Hippocampal formation (tissue), 2 donors: Measurements from ENCODE around the gene LY6G6C.

Experiments used
- DNase-seq, 2 donors: peaks; one replicate each; lab custom pipeline; 2025; lab: John Stamatoyannopoulos, UW

Gene LY6G6C

GRCh38 chr6:31680226-31681134 lies 41.1 kb downstream of the LY6G6C start, which contains the start of gene LY6G5C:
LY6G5C (minus strand) TSS chr6:31681067; CDS start chr6:31680373, 694 bp downstream.
- DNase-seq, result peak; percentile 63 to 83

GRCh38 chr6:31677955-31678354 lies 43.6 kb downstream of the LY6G6C start:
- no peak for DNase-seq

GRCh38 chr6:31676904-31677303 lies 44.6 kb downstream of the LY6G6C start:
- DNase-seq, result no peak

- DNase-seq, result no peak
These were observed 45.1 kb downstream of the LY6G6C start for GRCh38 chr6:31676322-31676903.

GRCh38 chr6:31669676-31670075 lies 51.9 kb downstream of the LY6G6C start, which contains the start of gene LY6G5B:
LY6G5B (plus strand) TSS chr6:31669976; CDS start chr6:31670951, 975 bp downstream.
- DNase-seq, result no peak
